ENCODE measurements around the gene KLF6. TPM values are rescaled to one million over a fixed set of nuclear protein-coding genes. Genes with fewer than 3 reads are reported as not detected.

KLF6 gene
- total RNA-seq, 1 donor from 2014 or later: 328 TPM

DNA sequence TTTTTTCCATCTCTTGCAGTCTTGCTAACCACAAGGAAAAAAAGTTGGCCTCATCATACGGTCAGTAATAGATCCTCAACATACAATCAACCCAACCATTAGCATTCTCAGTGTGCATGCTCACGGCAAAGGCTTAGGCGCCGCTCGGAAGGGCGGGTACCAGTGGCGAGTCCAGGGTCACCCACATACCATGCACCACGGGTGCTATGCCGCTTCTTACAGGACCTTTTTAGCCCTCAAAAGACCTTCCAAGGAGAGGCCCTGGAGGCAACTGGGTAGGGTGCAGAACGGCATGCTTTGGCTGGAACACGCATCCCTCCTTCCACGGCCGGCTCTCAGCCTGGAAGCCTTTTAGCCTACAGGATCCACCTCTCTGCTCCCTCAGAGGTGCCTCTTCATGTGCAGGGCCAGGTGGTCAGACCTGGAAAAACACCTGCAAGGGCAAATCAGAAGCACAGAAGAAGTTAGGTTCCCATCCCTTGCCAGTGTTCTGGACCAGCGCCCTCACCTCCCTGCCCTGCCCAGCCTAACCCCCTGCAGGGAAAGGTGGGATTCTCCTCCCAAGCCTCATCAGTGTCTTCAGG, 5.8 kb downstream of the KLF6 start:
- DNase-seq (ENCODE audit: low spot score): no peak
- Mint-ChIP-seq H3K36me3 (ENCODE audit: low read depth, unreplicated experiment) (peaks cover 91% of the 10 kb centered on the region), H3K4me1 (ENCODE audit: unreplicated experiment) (peaks cover 70% of the 10 kb centered on the region), H3K4me3 (ENCODE audit: unreplicated experiment) (peak overlapping the region; percentile 79), H3K9me3 (ENCODE audit: unreplicated experiment) (no peaks in the 10 kb centered on the region), H3K27ac (ENCODE audit: unreplicated experiment) (peak overlapping the region; percentile 62), H3K27me3 (ENCODE audit: unreplicated experiment) (peaks cover 36% of the 10 kb centered on the region)
- TF ChIP-seq, protein P1, sequence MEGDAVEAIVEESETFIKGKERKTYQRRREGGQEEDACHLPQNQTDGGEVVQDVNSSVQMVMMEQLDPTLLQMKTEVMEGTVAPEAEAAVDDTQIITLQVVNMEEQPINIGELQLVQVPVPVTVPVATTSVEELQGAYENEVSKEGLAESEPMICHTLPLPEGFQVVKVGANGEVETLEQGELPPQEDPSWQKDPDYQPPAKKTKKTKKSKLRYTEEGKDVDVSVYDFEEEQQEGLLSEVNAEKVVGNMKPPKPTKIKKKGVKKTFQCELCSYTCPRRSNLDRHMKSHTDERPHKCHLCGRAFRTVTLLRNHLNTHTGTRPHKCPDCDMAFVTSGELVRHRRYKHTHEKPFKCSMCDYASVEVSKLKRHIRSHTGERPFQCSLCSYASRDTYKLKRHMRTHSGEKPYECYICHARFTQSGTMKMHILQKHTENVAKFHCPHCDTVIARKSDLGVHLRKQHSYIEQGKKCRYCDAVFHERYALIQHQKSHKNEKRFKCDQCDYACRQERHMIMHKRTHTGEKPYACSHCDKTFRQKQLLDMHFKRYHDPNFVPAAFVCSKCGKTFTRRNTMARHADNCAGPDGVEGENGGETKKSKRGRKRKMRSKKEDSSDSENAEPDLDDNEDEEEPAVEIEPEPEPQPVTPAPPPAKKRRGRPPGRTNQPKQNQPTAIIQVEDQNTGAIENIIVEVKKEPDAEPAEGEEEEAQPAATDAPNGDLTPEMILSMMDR (IDR thresholded peaks at IDR 0.05; ENCODE audit: unreplicated experiment): no peak

DNA sequence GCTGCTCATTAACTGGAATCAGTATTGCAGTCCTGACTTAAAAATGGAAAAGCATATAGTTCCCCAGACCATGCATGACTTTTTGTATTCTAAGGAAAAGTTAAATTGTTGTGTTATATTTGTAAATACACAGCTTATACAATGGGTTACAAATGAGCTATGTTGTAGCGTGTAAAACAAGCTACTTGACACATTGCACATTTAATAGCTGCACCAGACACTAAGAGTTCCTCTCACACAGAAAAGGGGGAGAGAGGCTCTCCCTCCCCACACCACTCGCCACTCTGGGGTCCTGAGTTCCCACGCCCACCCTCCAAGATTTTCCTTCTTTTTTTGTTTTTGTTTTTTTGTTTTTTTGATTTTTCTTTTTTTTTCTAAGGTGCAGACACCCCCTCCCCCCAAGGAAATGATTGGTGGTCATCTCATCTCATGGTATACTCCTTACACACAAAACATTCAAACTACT, 6.3 kb downstream of the KLF6 start:
- Mint-ChIP-seq H3K4me1 (ENCODE audit: unreplicated experiment) (peaks cover 65% of the 10 kb centered on the region), H3K4me3 (ENCODE audit: unreplicated experiment) (peak overlapping the region; percentile 79), H3K27me3 (ENCODE audit: unreplicated experiment) (peaks cover 30% of the 10 kb centered on the region), H3K36me3 (ENCODE audit: low read depth, unreplicated experiment) (peaks cover 85% of the 10 kb centered on the region), H3K9me3 (ENCODE audit: unreplicated experiment) (no peaks in the 10 kb centered on the region), H3K27ac (ENCODE audit: unreplicated experiment) (peak overlapping the region; percentile 62)
- no peak for DNase-seq (ENCODE audit: low spot score)
- TF ChIP-seq, protein P1 (IDR thresholded peaks at IDR 0.05; ENCODE audit: unreplicated experiment): no peak

DNA sequence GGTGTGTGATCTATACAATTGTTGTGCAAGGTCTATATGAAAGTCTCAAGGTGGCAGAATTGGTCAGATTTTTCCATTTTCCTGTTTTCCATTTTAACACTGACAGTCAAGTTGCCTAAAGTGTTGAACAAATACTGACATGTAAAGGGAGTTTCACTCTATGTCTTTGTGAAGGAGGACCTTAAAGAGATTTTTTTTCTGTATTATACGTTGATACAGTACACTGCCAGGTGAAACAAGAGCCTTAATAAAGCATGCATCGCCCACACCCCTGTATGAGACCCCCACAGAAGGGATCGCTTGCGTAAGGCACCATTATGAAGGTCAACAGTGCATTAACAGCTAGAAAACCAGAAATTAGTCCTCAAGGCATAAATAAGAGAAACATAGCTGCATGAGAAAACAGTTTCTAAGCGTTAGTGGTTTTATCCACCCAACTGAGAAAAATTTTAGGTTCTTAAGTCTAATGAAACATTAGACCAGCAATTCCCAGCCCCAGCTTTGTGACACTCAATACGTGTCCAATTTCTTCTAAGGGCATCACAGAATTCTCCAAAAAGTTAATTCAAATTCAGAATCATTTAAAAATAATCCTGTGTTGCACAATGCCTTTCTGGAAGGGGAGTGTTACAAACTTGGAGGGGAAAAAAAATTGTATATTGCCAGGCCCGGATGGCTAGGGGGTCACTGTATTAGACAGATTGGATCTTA, 6.9 kb downstream of the KLF6 start:
- H3K9me3 Mint-ChIP-seq (ENCODE audit: unreplicated experiment): no peaks in the 10 kb centered on the region
- peak overlapping the region; percentile 62 for H3K27ac Mint-ChIP-seq (ENCODE audit: unreplicated experiment)
- peak overlapping the region; percentile 79 for H3K4me3 Mint-ChIP-seq (ENCODE audit: unreplicated experiment)
- TF ChIP-seq, protein P1 (IDR thresholded peaks at IDR 0.05; ENCODE audit: unreplicated experiment): no peak
- DNase-seq (ENCODE audit: low spot score): no peak
- peaks cover 59% of the 10 kb centered on the region for H3K4me1 Mint-ChIP-seq (ENCODE audit: unreplicated experiment)
- H3K36me3 Mint-ChIP-seq (ENCODE audit: low read depth, unreplicated experiment): peaks cover 79% of the 10 kb centered on the region
- peaks cover 25% of the 10 kb centered on the region for H3K27me3 Mint-ChIP-seq (ENCODE audit: unreplicated experiment)

DNA sequence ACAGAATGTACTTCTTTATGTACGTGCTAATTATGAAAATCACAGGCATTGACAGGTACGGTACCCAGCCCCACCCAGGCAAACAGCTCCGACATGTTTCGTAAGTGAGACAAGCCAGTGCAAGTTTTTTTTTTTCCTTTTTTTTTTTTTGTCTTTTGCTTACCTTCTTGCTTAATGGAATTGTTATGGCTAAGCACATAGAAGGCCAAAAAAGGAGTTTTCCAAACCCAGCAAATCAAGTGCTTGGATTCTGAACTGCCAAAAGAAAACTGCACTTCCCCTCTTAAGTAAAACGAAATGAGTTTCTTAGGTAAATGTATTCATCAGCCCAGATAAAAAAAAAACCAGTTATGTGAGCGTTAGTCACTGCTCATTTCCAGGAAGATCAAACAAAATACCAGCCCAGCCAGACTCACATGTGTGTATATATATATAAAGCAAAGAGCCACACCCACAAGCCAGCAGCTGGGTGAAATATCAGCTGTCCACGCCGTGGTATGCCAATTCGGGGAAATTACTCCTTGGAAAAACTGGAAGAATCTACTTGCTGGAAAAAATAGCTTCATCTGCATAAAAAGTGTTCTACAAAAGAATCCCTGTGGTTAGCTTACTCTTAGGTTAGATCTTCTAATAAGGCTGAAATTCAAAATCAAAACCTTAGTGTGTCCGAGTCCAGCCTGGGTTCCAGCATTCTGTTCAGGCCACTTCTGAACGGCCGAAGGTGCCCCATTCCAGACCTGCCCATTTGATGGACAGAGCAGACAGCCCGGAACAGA, 8.0 kb downstream of the KLF6 start:
- H3K4me1 Mint-ChIP-seq (ENCODE audit: unreplicated experiment): peaks cover 47% of the 10 kb centered on the region
- H3K9me3 Mint-ChIP-seq (ENCODE audit: unreplicated experiment): no peaks in the 10 kb centered on the region
- peak overlapping the region; percentile 65 for H3K27ac Mint-ChIP-seq (ENCODE audit: unreplicated experiment)
- H3K27me3 Mint-ChIP-seq (ENCODE audit: unreplicated experiment): peaks cover 13% of the 10 kb centered on the region
- H3K36me3 Mint-ChIP-seq (ENCODE audit: low read depth, unreplicated experiment): peaks cover 68% of the 10 kb centered on the region
- DNase-seq (ENCODE audit: low spot score): no peak
- H3K4me3 Mint-ChIP-seq (ENCODE audit: unreplicated experiment): peak overlapping the region; percentile 80
- TF ChIP-seq, protein P1 (IDR thresholded peaks at IDR 0.05; ENCODE audit: unreplicated experiment): no peak

Measured in endothelial cell (in vitro differentiated cells).